ENCODE data around the gene TBX2. TPM values are rescaled to one million over a fixed set of nuclear protein-coding genes. Genes with fewer than 3 reads are reported as not detected.
A peak's percentile ranks its signal among the peaks of the same experiment; 100 is the strongest.

Gene TBX2
- total and polyA plus RNA-seq, 10 of the 15 experiments (the other 5 are each of a cell fraction or from before 2014, with no cell fraction given) = 0.13 TPM; not detected in 9

GRCh38 chr17:61447358-61447757 is 47.7 kb downstream of the TBX2 start:
- Histone ChIP-seq H2AFZ (ENCODE audit: control insufficient read depth, low read depth, low read length) (no peak overlapping the region), H3K4me1 (ENCODE audit: control insufficient read depth, insufficient read depth, low read length) (no peaks in the 10 kb centered on the region), H3K4me2 (ENCODE audit: control insufficient read depth, insufficient read depth) (no peak overlapping the region), H3K36me3 (ENCODE audit: control insufficient read depth in 2 of 2, insufficient read depth in 2 of 2, low read length in 1 of 2) (no peaks in the 10 kb centered on the region), H3K4me3 (no peak overlapping the region), H3K9ac (ENCODE audit: control insufficient read depth, insufficient read depth, low read length) (no peak overlapping the region), H3K27me3 (replicated peaks in 1 of 2; ENCODE audit: control insufficient read depth in 2 of 2, insufficient read depth in 2 of 2, low read length in 1 of 2) (peaks cover 9 to 15% of the 10 kb centered on the region in 2 experiments), H3K79me2 (ENCODE audit: control insufficient read depth, insufficient read depth, low read length) (no peaks in the 10 kb centered on the region), H4K20me1 (ENCODE audit: control insufficient read depth, insufficient read depth) (no peaks in the 10 kb centered on the region), H3K9me3 (replicated peaks; ENCODE audit: control insufficient read depth, insufficient read depth, low read length) (no peaks in the 10 kb centered on the region), H3K27ac (ENCODE audit: control insufficient read depth, insufficient read depth) (no peak overlapping the region)
- FAIRE-seq (no peak), DNase-seq (ENCODE audit: low read depth, low spot score) (no peak), ATAC-seq (no peak)
- no peak for TF ChIP-seq ZNF217 (IDR thresholded peaks at IDR 0.05)
- peak; percentile 46; the same call in 1 of the 2 replicates for TF ChIP-seq NFXL1 (IDR thresholded peaks at IDR 0.05; ENCODE audit: borderline replicate concordance)
- no peak for TF ChIP-seq ZNF622 (IDR thresholded peaks at IDR 0.05)
- ChIA-PET CTCF (interaction anchor here (0.5 to 1.4 kb wide), 3 partner anchors 34 to 802 kb away, joined by 3 to 5 read pairs (median 4); no protein-coding TSS in a partner anchor), RAD21 (ENCODE audit: unreplicated experiment) (no interaction called here), SMC1A (ENCODE audit: uncharacterized antibody, unreplicated experiment) (interaction anchor here (0.6 kb wide), 1 partner anchor 675 kb away, joined by 3 read pairs; no protein-coding TSS in a partner anchor), POLR2A (no interaction called here)
- intact Hi-C loops (cut with micrococcal nuclease; ENCODE audit: unreplicated experiment) (no loop called here), in situ Hi-C loops (cut with MboI) (no loop called here)
- no TSS peak for BruUV-seq (replicated peaks)

GRCh38 chr17:61448042-61448441 is 48.4 kb downstream of the TBX2 start:
- FAIRE-seq = no peak
- no peak overlapping the region for H3K27ac ChIP-seq (ENCODE audit: control insufficient read depth, insufficient read depth)
- SMC1A ChIA-PET (ENCODE audit: uncharacterized antibody, unreplicated experiment) = interaction anchor here (1.3 kb wide), 1 partner anchor 24 kb away, joined by 4 read pairs; no protein-coding TSS in a partner anchor
- H3K36me3 ChIP-seq (ENCODE audit: control insufficient read depth in 2 of 2, insufficient read depth in 2 of 2, low read length in 1 of 2) = no peaks in the 10 kb centered on the region
- intact Hi-C loops (cut with micrococcal nuclease; ENCODE audit: unreplicated experiment) = no loop called here
- H3K4me2 ChIP-seq (ENCODE audit: control insufficient read depth, insufficient read depth) = no peak overlapping the region
- DNase-seq (ENCODE audit: low read depth, low spot score) = no peak
- no peak overlapping the region for H2AFZ ChIP-seq (ENCODE audit: control insufficient read depth, low read depth, low read length)
- H3K9me3 ChIP-seq (replicated peaks; ENCODE audit: control insufficient read depth, insufficient read depth, low read length) = no peaks in the 10 kb centered on the region
- CTCF ChIA-PET = interaction anchor here (1.3 to 1.4 kb wide), 2 partner anchors 34 to 36 kb away, joined by 4 to 5 read pairs; no protein-coding TSS in a partner anchor
- H3K4me1 ChIP-seq (ENCODE audit: control insufficient read depth, insufficient read depth, low read length) = no peaks in the 10 kb centered on the region
- BruUV-seq (replicated peaks) = no TSS peak
- peaks cover 12 to 19% of the 10 kb centered on the region in 2 experiments for H3K27me3 ChIP-seq (replicated peaks in 1 of 2; ENCODE audit: control insufficient read depth in 2 of 2, insufficient read depth in 2 of 2, low read length in 1 of 2)
- 2% methylated on average over 2 of the region's 2 CpGs for WGBS (ENCODE audit: insufficient coverage, insufficient replicate concordance, low lambda C conversion rate, missing lambda C conversion rate)
- no peak overlapping the region for H3K4me3 ChIP-seq
- no peak for ATAC-seq
- H3K9ac ChIP-seq (ENCODE audit: control insufficient read depth, insufficient read depth, low read length) = no peak overlapping the region
- peak in 1 of 2 experiments; percentile 40; a peak in 1 of 4 replicates for TF ChIP-seq ETV6 (conservative IDR thresholded peaks at IDR 0.05 in 1 of 2, IDR thresholded peaks at IDR 0.05 in 1 of 2; ENCODE audit: borderline replicate concordance in 1 of 2, low read depth in 1 of 2)
- peak; percentile 83 for TF ChIP-seq NFXL1 (IDR thresholded peaks at IDR 0.05; ENCODE audit: borderline replicate concordance)
- no peak for TF ChIP-seq SMARCA5 (IDR thresholded peaks at IDR 0.05)
- H4K20me1 ChIP-seq (ENCODE audit: control insufficient read depth, insufficient read depth) = no peaks in the 10 kb centered on the region
- RAD21 ChIA-PET (ENCODE audit: unreplicated experiment) = no interaction called here
- no peaks in the 10 kb centered on the region for H3K79me2 ChIP-seq (ENCODE audit: control insufficient read depth, insufficient read depth, low read length)
- POLR2A ChIA-PET = no interaction called here
- in situ Hi-C loops (cut with MboI) = no loop called here
